MCF 10A (cell line): ENCODE results near the gene KIZ. TPM values are rescaled to one million over a fixed set of nuclear protein-coding genes. Genes with fewer than 3 reads are reported as not detected.

Source experiments
- BruUV-seq: library from RNA; stranded (reverse); fragments of 400-500 nt; replicated peaks from 2 replicates; lab custom pipeline; 2021; lab: Mats Ljungman, UMichigan
- CTCF ChIA-PET: fragments of 300-600 bp; sonication (Branson Sonifier 250); formaldehyde crosslinking; extraction: SDS; loops from one replicate; lab custom pipeline; 2021; ENCODE audit warnings: antibody characterized with exemption, inconsistent platforms; lab: Yijun Ruan, JAX
- POLR2A ChIA-PET: fragments of 300-600, 350-650 bp; sonication (Branson Sonifier 250); formaldehyde crosslinking; extraction: SDS; loops from one replicate; lab custom pipeline; 2020; ENCODE audit warnings: antibody characterized with exemption, inconsistent platforms; lab: Yijun Ruan, JAX
- DNase-seq: peaks from one replicate; pipeline ENCODE4 v3.0.0-alpha.2; 2018; ENCODE audit not compliant: unreplicated experiment
- H3K27ac Mint-ChIP-seq: one replicate; pipeline ENCODE4 v1.8.0; 2022; ENCODE audit warnings: mild to moderate bottlenecking, low read depth, mixed read lengths; ENCODE audit not compliant: unreplicated experiment
- H3K27me3 Mint-ChIP-seq: one replicate; pipeline ENCODE4 v1.8.0; 2022; ENCODE audit warnings: mixed read lengths; ENCODE audit not compliant: insufficient read depth, unreplicated experiment
- H3K36me3 Mint-ChIP-seq: one replicate; pipeline ENCODE4 v1.8.0; 2022; ENCODE audit warnings: mild to moderate bottlenecking, moderate library complexity, mixed read lengths; ENCODE audit not compliant: insufficient read depth, unreplicated experiment
- H3K4me1 Mint-ChIP-seq: one replicate; pipeline ENCODE4 v1.8.0; 2022; ENCODE audit warnings: mixed read lengths; ENCODE audit not compliant: insufficient read depth, unreplicated experiment
- H3K4me3 Mint-ChIP-seq: one replicate; pipeline ENCODE4 v1.8.0; 2022; ENCODE audit warnings: mild to moderate bottlenecking, moderate library complexity, mixed read lengths; ENCODE audit not compliant: unreplicated experiment
- H3K9me3 Mint-ChIP-seq: one replicate; pipeline ENCODE4 v1.8.0; 2022; ENCODE audit warnings: mixed read lengths; ENCODE audit not compliant: unreplicated experiment
- CTCF ChIP-seq: fragments of 200-600 bp; IDR thresholded peaks from one replicate; pipeline ENCODE4 v1.8.0; 2022; ENCODE audit warnings: antibody characterized with exemption, mild to moderate bottlenecking; ENCODE audit not compliant: unreplicated experiment
- intact Hi-C: fragments of 100-400 bp; cut with micrococcal nuclease; formaldehyde crosslinking; loops from 2 replicates; pipeline ENCODE4 v1.14.1; 2022
- total RNA-seq: library from RNA; stranded (reverse); gene quantifications from 2 replicates; pipeline ENCODE4 v1.2.3, GENCODE V29; 2022

The KIZ gene
- total RNA-seq, 1 experiment from 2014 or later = 56.1 TPM

- Mint-ChIP-seq H3K4me3 (no peak overlapping the region), H3K9me3 (no peaks in the 10 kb centered on the region), H3K36me3 (no peaks in the 10 kb centered on the region), H3K27me3 (peaks cover 11% of the 10 kb centered on the region), H3K27ac (no peak overlapping the region), H3K4me1 (no peaks in the 10 kb centered on the region)
- no TSS peak for BruUV-seq
- TF ChIP-seq CTCF = no peak
- CTCF ChIA-PET = no interaction called here
- POLR2A ChIA-PET = interaction anchor here (0.7 kb wide), 1 partner anchor 14 kb away, joined by 3 read pairs; no protein-coding TSS in a partner anchor
- no peak for DNase-seq
- intact Hi-C loops = no loop called here
Measured at GRCh38 chr20:21111416-21111815, 14.5 kb upstream of the KIZ start.

- intact Hi-C loops = no loop called here
- no TSS peak for BruUV-seq
- H3K9me3 Mint-ChIP-seq = no peaks in the 10 kb centered on the region
- no peak overlapping the region for H3K4me3 Mint-ChIP-seq
- no peak overlapping the region for H3K27ac Mint-ChIP-seq
- no peaks in the 10 kb centered on the region for H3K27me3 Mint-ChIP-seq
- ChIA-PET POLR2A (no interaction called here), CTCF (interaction anchor here (1.8 kb wide), 1 partner anchor 12 kb away, joined by 10 read pairs; the partner anchor contains the start of gene KIZ)
- no peaks in the 10 kb centered on the region for H3K4me1 Mint-ChIP-seq
- DNase-seq = no peak
- no peaks in the 10 kb centered on the region for H3K36me3 Mint-ChIP-seq
- TF ChIP-seq CTCF = no peak
Measured at GRCh38 chr20:21113697-21114096, 12.2 kb upstream of the KIZ start.

- ChIA-PET CTCF (interaction anchor here (0.6 to 1.8 kb wide), 7 partner anchors 8 to 390 kb away, joined by 3 to 10 read pairs (median 4); partner anchors contain the start of genes KIZ and LINC00237), POLR2A (interaction anchor here (0.6 kb wide), 1 partner anchor 179 kb away, joined by 3 read pairs; no protein-coding TSS in a partner anchor)
- Mint-ChIP-seq H3K27ac (no peak overlapping the region), H3K4me3 (no peak overlapping the region), H3K4me1 (no peaks in the 10 kb centered on the region), H3K36me3 (no peaks in the 10 kb centered on the region), H3K9me3 (no peaks in the 10 kb centered on the region), H3K27me3 (no peaks in the 10 kb centered on the region)
- TF ChIP-seq CTCF = no peak
- no peak for DNase-seq
- BruUV-seq = no TSS peak
- intact Hi-C loops = no loop called here
Measured at GRCh38 chr20:21114584-21114983, 11.3 kb upstream of the KIZ start.

- Mint-ChIP-seq H3K4me3 (no peak overlapping the region), H3K9me3 (no peaks in the 10 kb centered on the region), H3K36me3 (no peaks in the 10 kb centered on the region), H3K27ac (no peak overlapping the region), H3K4me1 (no peaks in the 10 kb centered on the region), H3K27me3 (no peaks in the 10 kb centered on the region)
- CTCF ChIA-PET = interaction anchor here (0.5 to 1.1 kb wide), 2 partner anchors 176 to 253 kb away, joined by 3 read pairs; no protein-coding TSS in a partner anchor
- no peak for TF ChIP-seq CTCF
- intact Hi-C loops = no loop called here
- POLR2A ChIA-PET = interaction anchor here (0.7 to 1.0 kb wide), 2 partner anchors 10 to 215 kb away, joined by 3 read pairs; no protein-coding TSS in a partner anchor
- BruUV-seq = no TSS peak
- no peak for DNase-seq
Measured at GRCh38 chr20:21117521-21117920, 8.4 kb upstream of the KIZ start.
